Measurements from ENCODE around the gene CD247. TPM values are rescaled to one million over a fixed set of nuclear protein-coding genes. Genes with fewer than 3 reads are reported as not detected.

Gene CD247
- total and polyA plus RNA-seq, 2 experiments from 2014 or later: not detected

GRCh38 chr1:167486090-167486824 lies 32.1 kb downstream of the CD247 start:
- Histone ChIP-seq H3K4me3 (no peak overlapping the region), H3K27ac (no peak overlapping the region), H3K36me3 (replicated peaks; ENCODE audit: insufficient read depth, low read depth) (no peaks in the 10 kb centered on the region), H3K4me1 (ENCODE audit: insufficient read depth) (no peaks in the 10 kb centered on the region), H2AFZ (no peak overlapping the region), H3K79me2 (no peaks in the 10 kb centered on the region), H4K20me1 (ENCODE audit: insufficient read depth, poor library complexity, severe bottlenecking) (no peaks in the 10 kb centered on the region), H3K4me2 (no peak overlapping the region), H3K9me2 (replicated peaks; ENCODE audit: insufficient read depth) (no peaks in the 10 kb centered on the region), H3K27me3 (no peaks in the 10 kb centered on the region), H3K9me3 (ENCODE audit: low read depth) (no peaks in the 10 kb centered on the region)
- no peak for DNase-seq (ENCODE audit: low spot score)
- 75% methylated on average over 15 of the region's 15 CpGs for whole genome bisulfite sequencing (ENCODE audit: low lambda C conversion rate, missing lambda C conversion rate)
- TF ChIP-seq CTCF (IDR thresholded peaks at IDR 0.05; ENCODE audit: poor library complexity): no peak
- no peak for TF ChIP-seq EZH2 (IDR thresholded peaks at IDR 0.05; ENCODE audit: borderline replicate concordance)

- WGBS (ENCODE audit: low lambda C conversion rate, missing lambda C conversion rate): 71% methylated on average over 12 of the region's 12 CpGs
Observed at GRCh38 chr1:167484726-167485502, 33.4 kb downstream of the CD247 start.

GRCh38 chr1:167483790-167484189 lies 34.5 kb downstream of the CD247 start:
- Histone ChIP-seq H4K20me1 (ENCODE audit: insufficient read depth, poor library complexity, severe bottlenecking) (no peaks in the 10 kb centered on the region), H3K4me3 (no peak overlapping the region), H3K9me2 (replicated peaks; ENCODE audit: insufficient read depth) (no peaks in the 10 kb centered on the region), H3K27ac (no peak overlapping the region), H3K4me2 (no peak overlapping the region), H3K79me2 (no peaks in the 10 kb centered on the region), H3K36me3 (replicated peaks; ENCODE audit: insufficient read depth, low read depth) (no peaks in the 10 kb centered on the region), H3K4me1 (ENCODE audit: insufficient read depth) (no peaks in the 10 kb centered on the region), H3K9me3 (ENCODE audit: low read depth) (no peaks in the 10 kb centered on the region), H3K27me3 (no peaks in the 10 kb centered on the region), H2AFZ (no peak overlapping the region)
- no peak for DNase-seq (ENCODE audit: low spot score)
- WGBS (ENCODE audit: low lambda C conversion rate, missing lambda C conversion rate): 80% methylated on average over 7 of the region's 7 CpGs
- no peak for TF ChIP-seq EZH2 (IDR thresholded peaks at IDR 0.05; ENCODE audit: borderline replicate concordance)
- TF ChIP-seq EZH2phosphoT487 (IDR thresholded peaks at IDR 0.05; ENCODE audit: low read depth, severe bottlenecking, unreplicated experiment): no peak
- TF ChIP-seq CTCF (IDR thresholded peaks at IDR 0.05; ENCODE audit: poor library complexity): no peak

More at GRCh38 chr1:167484726-167485502, 33.4 kb downstream of the CD247 start:
- TF ChIP-seq CTCF (IDR thresholded peaks at IDR 0.05; ENCODE audit: poor library complexity): no peak
- no peak for TF ChIP-seq EZH2 (IDR thresholded peaks at IDR 0.05; ENCODE audit: borderline replicate concordance)
- no peak for TF ChIP-seq EZH2phosphoT487 (IDR thresholded peaks at IDR 0.05; ENCODE audit: low read depth, severe bottlenecking, unreplicated experiment)
- no peak overlapping the region for H2AFZ ChIP-seq
- no peaks in the 10 kb centered on the region for H3K9me3 ChIP-seq (ENCODE audit: low read depth)
- H3K4me1 ChIP-seq (ENCODE audit: insufficient read depth): no peaks in the 10 kb centered on the region
- no peak for DNase-seq (ENCODE audit: low spot score)
- H4K20me1 ChIP-seq (ENCODE audit: insufficient read depth, poor library complexity, severe bottlenecking): no peaks in the 10 kb centered on the region
- no peak overlapping the region for H3K4me2 ChIP-seq
- H3K36me3 ChIP-seq (replicated peaks; ENCODE audit: insufficient read depth, low read depth): no peaks in the 10 kb centered on the region
- no peaks in the 10 kb centered on the region for H3K79me2 ChIP-seq
- H3K27ac ChIP-seq: no peak overlapping the region
- H3K27me3 ChIP-seq: no peaks in the 10 kb centered on the region
- no peak overlapping the region for H3K4me3 ChIP-seq
- no peaks in the 10 kb centered on the region for H3K9me2 ChIP-seq (replicated peaks; ENCODE audit: insufficient read depth)
